Measurements from ENCODE around the gene KRT74. TPM values are rescaled to one million over a fixed set of nuclear protein-coding genes. Genes with fewer than 3 reads are reported as not detected.

The KRT74 gene
- total and polyA plus RNA-seq, 9 of the 15 experiments (the other 6 are each of a cell fraction or from before 2014, with no cell fraction given) = not detected

DNA sequence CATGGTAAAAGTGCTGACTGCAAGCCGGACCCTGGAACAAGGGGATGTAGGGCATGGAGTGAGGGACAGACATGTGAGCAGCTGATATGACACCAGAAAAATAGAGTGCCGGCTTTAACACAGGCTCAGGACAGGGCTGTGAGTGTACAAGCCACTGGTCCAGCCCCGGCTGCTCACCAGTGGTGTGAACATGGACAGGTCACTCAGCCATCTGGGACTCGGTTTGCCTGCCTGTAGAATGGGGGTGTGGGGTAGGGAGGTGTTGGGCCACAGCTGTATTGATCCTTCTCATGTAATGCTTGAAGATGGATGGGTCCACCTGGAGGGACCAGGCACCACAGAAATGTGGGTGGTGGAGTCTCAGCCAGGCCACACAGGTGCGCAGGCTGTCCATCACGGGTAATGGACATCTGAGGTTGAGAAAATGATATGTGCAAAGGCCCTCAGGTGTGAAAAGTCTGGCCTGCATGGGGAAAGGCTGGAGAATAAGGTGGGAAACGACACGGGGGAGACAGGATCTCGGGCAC is 10.6 kb upstream of the KRT74 start:
- Histone ChIP-seq H3K9me3 (replicated peaks; ENCODE audit: control insufficient read depth, insufficient read depth, low read depth, low read length) (no peaks in the 10 kb centered on the region), H2AFZ (ENCODE audit: low read depth, low read length) (no peak overlapping the region), H3K4me3 (no peak overlapping the region), H3K36me3 (ENCODE audit: control insufficient read depth, insufficient read depth, low read length) (no peaks in the 10 kb centered on the region), H3K4me1 (replicated peaks in 1 of 2; ENCODE audit: control insufficient read depth in 2 of 2, insufficient read depth in 2 of 2, low read length in 2 of 2) (peaks cover 0 to 6% of the 10 kb centered on the region in 2 experiments; a peak in 1 of 5 replicates), H3K27ac (ENCODE audit: extremely low read depth, low read depth, low read length) (no peak overlapping the region), H3K9ac (ENCODE audit: insufficient read depth in 1 of 2, low read depth in 2 of 2, low read length in 2 of 2) (no peak overlapping the region), H3K4me2 (ENCODE audit: insufficient read depth, low read length) (no peak overlapping the region), H3K79me2 (ENCODE audit: control insufficient read depth, insufficient read depth, low read length) (no peaks in the 10 kb centered on the region), H4K20me1 (replicated peaks; ENCODE audit: control insufficient read depth, insufficient read depth, low read length) (peaks cover 5% of the 10 kb centered on the region), H3K27me3 (ENCODE audit: control insufficient read depth in 2 of 2, insufficient read depth in 2 of 2, low read length in 2 of 2) (peaks cover 9 to 42% of the 10 kb centered on the region in 2 experiments; a peak in 3 of 5 replicates), H3K9me1 (ENCODE audit: control insufficient read depth, insufficient read depth, low read length) (no peaks in the 10 kb centered on the region)
- TF ChIP-seq ZNF589 (CRISPR knock-in tag; IDR thresholded peaks at IDR 0.05; ENCODE audit: low read depth) (no peak), RBM25 (IDR thresholded peaks at IDR 0.05; ENCODE audit: low read depth, low read length, severe bottlenecking) (peak; percentile 57), ELF2 (CRISPR knock-in tag; IDR thresholded peaks at IDR 0.05) (no peak)
- DNase-seq (ENCODE audit: extremely low read depth in 1 of 4, low spot score in 3 of 4) (no peak), ATAC-seq (no peak), FAIRE-seq (no peak)
- in situ Hi-C loops (cut with MboI) = loop anchor here (5.0 kb wide), 1 partner anchor 283 kb away; no protein-coding TSS in a partner anchor
- intact Hi-C loops (cut with micrococcal nuclease) = loop anchor here (10.0 kb wide), 3 partner anchors 111 to 429 kb away; no protein-coding TSS in a partner anchor
- CTCF ChIA-PET (ENCODE audit: low intra/inter-chr PET ratio) = interaction anchor here (3.0 to 4.5 kb wide), 2 partner anchors 286 to 295 kb away, joined by 34 to 49 read pairs; no protein-coding TSS in a partner anchor
- WGBS (ENCODE audit: insufficient coverage, low coverage, missing lambda C conversion rate) = 24% methylated on average over 9 of the region's 9 CpGs
- BruUV-seq (replicated peaks) = no TSS peak
- POLR2A ChIA-PET = interaction anchor here (1.3 kb wide), 1 partner anchor 288 kb away, joined by 3 read pairs; no protein-coding TSS in a partner anchor

DNA sequence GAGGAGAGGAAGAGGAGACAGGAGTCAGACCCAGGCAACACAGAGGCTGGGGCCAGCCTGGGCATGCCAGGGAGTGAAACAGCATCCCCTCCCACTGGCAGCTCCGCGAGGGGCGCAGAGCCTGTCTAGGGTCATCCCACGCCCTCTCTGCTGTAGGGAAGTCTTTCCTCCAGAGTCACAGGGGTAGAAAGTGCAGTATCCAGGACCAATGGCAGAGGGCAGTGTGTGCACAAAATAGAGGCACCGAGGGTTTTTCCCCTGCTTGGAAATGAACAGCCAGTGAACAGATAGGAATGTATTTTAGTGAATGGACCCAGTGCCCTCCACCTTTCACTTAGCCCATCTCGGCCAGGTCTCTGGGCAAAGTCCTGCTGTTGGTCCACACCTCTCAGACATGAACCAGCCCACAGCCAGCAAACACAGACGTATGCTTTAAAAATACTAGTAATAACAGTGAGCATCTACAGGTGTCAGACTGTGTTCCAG is 9.4 kb upstream of the KRT74 start:
- peak; percentile 91 for FAIRE-seq
- Histone ChIP-seq H4K20me1 (replicated peaks; ENCODE audit: control insufficient read depth, insufficient read depth, low read length) (peaks cover 5% of the 10 kb centered on the region), H3K4me1 (replicated peaks in 1 of 2; ENCODE audit: control insufficient read depth in 2 of 2, insufficient read depth in 2 of 2, low read length in 2 of 2) (peaks cover 0 to 6% of the 10 kb centered on the region in 2 experiments; a peak in 1 of 5 replicates), H3K79me2 (ENCODE audit: control insufficient read depth, insufficient read depth, low read length) (no peaks in the 10 kb centered on the region), H3K27ac (ENCODE audit: extremely low read depth, low read depth, low read length) (no peak overlapping the region), H3K36me3 (ENCODE audit: control insufficient read depth, insufficient read depth, low read length) (no peaks in the 10 kb centered on the region), H3K9me3 (replicated peaks; ENCODE audit: control insufficient read depth, insufficient read depth, low read depth, low read length) (no peaks in the 10 kb centered on the region), H3K9me1 (ENCODE audit: control insufficient read depth, insufficient read depth, low read length) (no peaks in the 10 kb centered on the region), H2AFZ (ENCODE audit: low read depth, low read length) (no peak overlapping the region), H3K4me2 (ENCODE audit: insufficient read depth, low read length) (no peak overlapping the region), H3K9ac (ENCODE audit: insufficient read depth in 1 of 2, low read depth in 2 of 2, low read length in 2 of 2) (no peak overlapping the region), H3K27me3 (ENCODE audit: control insufficient read depth in 2 of 2, insufficient read depth in 2 of 2, low read length in 2 of 2) (peaks cover 17 to 40% of the 10 kb centered on the region in 2 experiments; a peak in 4 of 5 replicates), H3K4me3 (no peak overlapping the region)
- intact Hi-C loops (cut with micrococcal nuclease) = loop anchor here (1.0 to 10.0 kb wide), 5 partner anchors 112 to 428 kb away; no protein-coding TSS in a partner anchor
- peak; percentile 64 to 77 (median 70) for DNase-seq (ENCODE audit: extremely low read depth in 1 of 4, low spot score in 3 of 4)
- in situ Hi-C loops (cut with MboI) = loop anchor here (5.0 kb wide), 1 partner anchor 284 kb away; no protein-coding TSS in a partner anchor
- 1% methylated on average over 7 of the region's 7 CpGs for WGBS (ENCODE audit: insufficient coverage, low coverage, missing lambda C conversion rate)
- POLR2A ChIA-PET = interaction anchor here (1.3 kb wide), 1 partner anchor 290 kb away, joined by 3 read pairs; no protein-coding TSS in a partner anchor
- peak; percentile 95 for ATAC-seq
- no TSS peak for BruUV-seq (replicated peaks)
- CTCF ChIA-PET (ENCODE audit: low intra/inter-chr PET ratio) = interaction anchor here (0.5 to 4.5 kb wide), 9 partner anchors 133 to 695 kb away, joined by 3 to 49 read pairs (median 3); partner anchors contain the start of gene ANKRD33
- TF ChIP-seq, protein P1, sequence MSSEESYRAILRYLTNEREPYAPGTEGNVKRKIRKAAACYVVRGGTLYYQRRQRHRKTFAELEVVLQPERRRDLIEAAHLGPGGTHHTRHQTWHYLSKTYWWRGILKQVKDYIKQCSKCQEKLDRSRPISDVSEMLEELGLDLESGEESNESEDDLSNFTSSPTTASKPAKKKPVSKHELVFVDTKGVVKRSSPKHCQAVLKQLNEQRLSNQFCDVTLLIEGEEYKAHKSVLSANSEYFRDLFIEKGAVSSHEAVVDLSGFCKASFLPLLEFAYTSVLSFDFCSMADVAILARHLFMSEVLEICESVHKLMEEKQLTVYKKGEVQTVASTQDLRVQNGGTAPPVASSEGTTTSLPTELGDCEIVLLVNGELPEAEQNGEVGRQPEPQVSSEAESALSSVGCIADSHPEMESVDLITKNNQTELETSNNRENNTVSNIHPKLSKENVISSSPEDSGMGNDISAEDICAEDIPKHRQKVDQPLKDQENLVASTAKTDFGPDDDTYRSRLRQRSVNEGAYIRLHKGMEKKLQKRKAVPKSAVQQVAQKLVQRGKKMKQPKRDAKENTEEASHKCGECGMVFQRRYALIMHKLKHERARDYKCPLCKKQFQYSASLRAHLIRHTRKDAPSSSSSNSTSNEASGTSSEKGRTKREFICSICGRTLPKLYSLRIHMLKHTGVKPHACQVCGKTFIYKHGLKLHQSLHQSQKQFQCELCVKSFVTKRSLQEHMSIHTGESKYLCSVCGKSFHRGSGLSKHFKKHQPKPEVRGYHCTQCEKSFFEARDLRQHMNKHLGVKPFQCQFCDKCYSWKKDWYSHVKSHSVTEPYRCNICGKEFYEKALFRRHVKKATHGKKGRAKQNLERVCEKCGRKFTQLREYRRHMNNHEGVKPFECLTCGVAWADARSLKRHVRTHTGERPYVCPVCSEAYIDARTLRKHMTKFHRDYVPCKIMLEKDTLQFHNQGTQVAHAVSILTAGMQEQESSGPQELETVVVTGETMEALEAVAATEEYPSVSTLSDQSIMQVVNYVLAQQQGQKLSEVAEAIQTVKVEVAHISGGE (CRISPR knock-in tag; IDR thresholded peaks at IDR 0.05) = no peak
- no peak for TF ChIP-seq SMARCA5 (IDR thresholded peaks at IDR 0.05)
- peak; percentile 97 for TF ChIP-seq STAG1 (CRISPR knock-in tag; IDR thresholded peaks at IDR 0.05; ENCODE audit: borderline replicate concordance)
- TF ChIP-seq, protein P2, sequence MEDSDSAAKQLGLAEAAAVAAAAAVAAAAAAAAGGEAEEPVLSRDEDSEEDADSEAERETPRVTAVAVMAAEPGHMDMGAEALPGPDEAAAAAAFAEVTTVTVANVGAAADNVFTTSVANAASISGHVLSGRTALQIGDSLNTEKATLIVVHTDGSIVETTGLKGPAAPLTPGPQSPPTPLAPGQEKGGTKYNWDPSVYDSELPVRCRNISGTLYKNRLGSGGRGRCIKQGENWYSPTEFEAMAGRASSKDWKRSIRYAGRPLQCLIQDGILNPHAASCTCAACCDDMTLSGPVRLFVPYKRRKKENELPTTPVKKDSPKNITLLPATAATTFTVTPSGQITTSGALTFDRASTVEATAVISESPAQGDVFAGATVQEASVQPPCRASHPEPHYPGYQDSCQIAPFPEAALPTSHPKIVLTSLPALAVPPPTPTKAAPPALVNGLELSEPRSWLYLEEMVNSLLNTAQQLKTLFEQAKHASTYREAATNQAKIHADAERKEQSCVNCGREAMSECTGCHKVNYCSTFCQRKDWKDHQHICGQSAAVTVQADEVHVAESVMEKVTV (CRISPR knock-in tag; IDR thresholded peaks at IDR 0.05) = peak; percentile 89
